RWPE1 (cell line): ENCODE measurements around the gene TMEM74B.

Source experiments
- CTCF ChIA-PET: fragments of 350-600 bp; sonication (Branson Sonifier 250); formaldehyde crosslinking; extraction: SDS; loops from one replicate; lab custom pipeline; 2021; lab: Yijun Ruan, JAX
- POLR2A ChIA-PET: fragments of 400-600 bp; formaldehyde crosslinking; extraction: SDS; loops from one replicate; lab custom pipeline; 2020; ENCODE audit warnings: antibody characterized with exemption; ENCODE audit not compliant: low non-redundant PET; lab: Yijun Ruan, JAX
- DNase-seq: peaks from one replicate; pipeline ENCODE4 v3.0.0; 2012; ENCODE audit warnings: low spot score
- H3K27ac ChIP-seq: fragments of 450-650 bp; 2 replicates; pipeline ENCODE4 v1.5.1; 2017
- TF ChIP-seq, protein P1 (sequence below): fragments of 450-650 bp; conservative IDR thresholded peaks from 2 replicates; pipeline ENCODE4 v1.5.1; 2017; ENCODE audit warnings: low read depth, mild to moderate bottlenecking

TMEM74B gene

DNA sequence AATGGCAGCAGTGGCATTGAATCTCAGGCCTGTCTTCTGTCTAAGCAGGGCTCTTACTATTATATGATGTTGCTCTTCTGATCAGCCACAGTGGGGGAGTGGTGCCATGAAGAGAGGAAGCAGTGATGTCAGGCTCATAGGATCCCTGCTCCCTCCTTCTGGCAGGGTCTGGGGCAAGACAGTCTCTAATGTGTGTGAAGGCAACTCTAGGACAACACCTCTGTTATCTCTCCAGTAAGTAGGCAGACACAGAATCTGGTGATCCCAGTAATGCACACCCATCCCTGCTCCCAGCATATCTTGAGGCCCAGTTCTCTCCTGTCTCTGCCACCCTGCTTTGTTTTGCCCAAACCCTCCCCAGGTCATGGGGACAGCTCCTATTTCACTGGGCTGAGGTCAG lies 27.2 kb upstream of the TMEM74B start:
- no peak for DNase-seq
- H3K27ac ChIP-seq, result no peak overlapping the region
- POLR2A ChIA-PET, result no interaction called here
- TF ChIP-seq, protein P1, sequence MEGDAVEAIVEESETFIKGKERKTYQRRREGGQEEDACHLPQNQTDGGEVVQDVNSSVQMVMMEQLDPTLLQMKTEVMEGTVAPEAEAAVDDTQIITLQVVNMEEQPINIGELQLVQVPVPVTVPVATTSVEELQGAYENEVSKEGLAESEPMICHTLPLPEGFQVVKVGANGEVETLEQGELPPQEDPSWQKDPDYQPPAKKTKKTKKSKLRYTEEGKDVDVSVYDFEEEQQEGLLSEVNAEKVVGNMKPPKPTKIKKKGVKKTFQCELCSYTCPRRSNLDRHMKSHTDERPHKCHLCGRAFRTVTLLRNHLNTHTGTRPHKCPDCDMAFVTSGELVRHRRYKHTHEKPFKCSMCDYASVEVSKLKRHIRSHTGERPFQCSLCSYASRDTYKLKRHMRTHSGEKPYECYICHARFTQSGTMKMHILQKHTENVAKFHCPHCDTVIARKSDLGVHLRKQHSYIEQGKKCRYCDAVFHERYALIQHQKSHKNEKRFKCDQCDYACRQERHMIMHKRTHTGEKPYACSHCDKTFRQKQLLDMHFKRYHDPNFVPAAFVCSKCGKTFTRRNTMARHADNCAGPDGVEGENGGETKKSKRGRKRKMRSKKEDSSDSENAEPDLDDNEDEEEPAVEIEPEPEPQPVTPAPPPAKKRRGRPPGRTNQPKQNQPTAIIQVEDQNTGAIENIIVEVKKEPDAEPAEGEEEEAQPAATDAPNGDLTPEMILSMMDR, result no peak
- CTCF ChIA-PET, result interaction anchor here (0.6 to 1.3 kb wide), 6 partner anchors 104 to 393 kb away, joined by 3 to 5 read pairs (median 4); no protein-coding TSS in a partner anchor

DNA sequence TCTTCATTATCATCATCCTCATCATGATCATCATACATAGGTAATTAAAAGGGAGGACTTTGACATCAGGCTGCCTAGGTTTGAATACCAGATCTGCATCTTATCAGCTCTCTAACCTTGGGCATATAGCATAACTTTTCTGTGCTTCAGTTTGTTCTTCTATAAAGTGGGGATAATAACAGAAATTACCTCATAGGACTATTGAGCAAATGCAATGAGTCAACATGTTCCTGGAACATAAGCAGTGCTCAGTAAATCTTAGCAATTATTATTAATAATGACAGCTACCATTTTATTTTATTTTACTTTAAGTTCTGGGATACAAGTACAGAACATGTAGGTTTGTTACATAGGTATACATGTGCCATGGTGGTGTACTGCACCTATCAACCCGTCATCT lies 25.7 kb upstream of the TMEM74B start:
- DNase-seq, result no peak
- TF ChIP-seq, protein P1, result no peak
- ChIA-PET CTCF (interaction anchor here (0.6 kb wide), 1 partner anchor 254 kb away, joined by 5 read pairs; no protein-coding TSS in a partner anchor), POLR2A (interaction anchor here (1.1 kb wide), 1 partner anchor 115 kb away, joined by 4 read pairs; no protein-coding TSS in a partner anchor)
- no peak overlapping the region for H3K27ac ChIP-seq

DNA sequence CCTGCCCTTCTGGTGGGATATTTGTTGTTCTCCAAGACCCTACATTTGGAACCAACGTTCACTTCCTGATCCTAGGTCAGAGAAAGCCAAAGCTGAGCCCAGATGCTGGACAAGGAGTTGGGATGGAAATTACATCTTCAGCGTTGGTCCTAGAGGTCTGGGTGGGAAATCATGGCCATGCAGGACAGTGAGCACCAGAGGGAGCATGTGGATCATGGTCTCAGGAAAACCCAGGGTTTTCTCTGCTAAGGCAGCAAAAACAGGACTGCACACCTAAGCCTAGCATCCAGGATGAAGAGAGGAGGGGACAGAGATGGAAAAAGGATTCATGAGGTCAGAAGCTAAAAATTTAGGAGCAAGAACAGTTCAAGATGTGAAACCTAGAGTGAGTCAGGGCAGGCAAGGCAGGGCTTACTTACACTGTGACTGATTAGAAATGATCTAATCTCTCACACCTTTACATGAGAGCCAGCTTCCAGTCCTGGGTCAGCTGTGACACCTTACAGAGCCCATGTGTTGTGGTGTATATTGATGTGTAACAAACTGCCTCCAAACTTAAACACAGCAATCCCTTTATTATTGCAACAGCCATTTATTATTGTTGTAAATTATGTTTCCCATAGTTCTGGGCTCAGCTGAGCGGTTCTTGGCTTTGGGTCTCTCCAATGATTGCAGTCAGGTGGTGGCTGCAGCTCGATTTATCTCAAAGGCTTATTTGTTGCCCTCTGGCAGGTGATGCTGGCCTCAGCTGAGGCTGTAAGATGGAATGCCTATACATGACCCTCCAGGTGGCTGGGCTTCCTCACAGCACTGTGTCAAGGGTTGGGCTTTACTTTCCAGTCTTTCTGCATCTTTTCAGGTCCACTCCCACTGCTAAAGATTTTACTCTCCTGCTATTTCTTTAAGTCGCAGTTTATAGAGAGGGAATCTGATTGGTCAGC lies 24.9 kb upstream of the TMEM74B start:
- CTCF ChIA-PET, result interaction anchor here (0.6 to 1.2 kb wide), 2 partner anchors 101 to 253 kb away, joined by 4 to 5 read pairs; no protein-coding TSS in a partner anchor
- POLR2A ChIA-PET, result interaction anchor here (1.1 kb wide), 1 partner anchor 116 kb away, joined by 4 read pairs; no protein-coding TSS in a partner anchor
- DNase-seq, result no peak
- no peak overlapping the region for H3K27ac ChIP-seq
- TF ChIP-seq, protein P1, result no peak

DNA sequence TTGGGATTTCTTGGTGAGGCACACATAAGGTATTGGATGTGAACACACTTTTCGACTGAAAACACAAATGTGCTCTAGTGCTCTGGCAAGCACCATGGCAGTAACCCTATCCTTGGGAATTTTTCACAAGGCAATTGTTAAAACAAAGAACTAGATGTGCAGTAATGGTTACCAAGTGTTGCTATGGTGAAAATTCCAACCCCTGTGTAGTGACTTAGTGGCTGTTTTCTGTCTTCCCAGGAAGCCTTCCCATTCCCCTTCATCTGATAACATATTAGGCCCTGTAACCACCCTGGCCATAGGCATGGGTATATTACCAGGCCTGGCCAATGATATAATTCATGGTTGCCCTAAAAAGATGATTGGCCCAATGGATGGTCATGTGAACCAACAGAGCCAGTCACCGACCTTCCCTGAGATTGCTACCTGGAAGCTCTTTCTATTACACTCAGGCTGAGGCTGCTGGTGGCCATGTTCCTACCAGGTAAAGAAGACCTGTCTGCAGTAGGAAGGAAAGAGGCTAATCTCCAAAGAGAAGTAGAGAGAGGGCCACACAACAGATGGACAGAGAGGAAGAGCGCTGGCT lies 22.6 kb upstream of the TMEM74B start:
- ChIA-PET CTCF (no interaction called here), POLR2A (no interaction called here)
- TF ChIP-seq, protein P1, result no peak
- DNase-seq, result no peak
- H3K27ac ChIP-seq, result no peak overlapping the region

DNA sequence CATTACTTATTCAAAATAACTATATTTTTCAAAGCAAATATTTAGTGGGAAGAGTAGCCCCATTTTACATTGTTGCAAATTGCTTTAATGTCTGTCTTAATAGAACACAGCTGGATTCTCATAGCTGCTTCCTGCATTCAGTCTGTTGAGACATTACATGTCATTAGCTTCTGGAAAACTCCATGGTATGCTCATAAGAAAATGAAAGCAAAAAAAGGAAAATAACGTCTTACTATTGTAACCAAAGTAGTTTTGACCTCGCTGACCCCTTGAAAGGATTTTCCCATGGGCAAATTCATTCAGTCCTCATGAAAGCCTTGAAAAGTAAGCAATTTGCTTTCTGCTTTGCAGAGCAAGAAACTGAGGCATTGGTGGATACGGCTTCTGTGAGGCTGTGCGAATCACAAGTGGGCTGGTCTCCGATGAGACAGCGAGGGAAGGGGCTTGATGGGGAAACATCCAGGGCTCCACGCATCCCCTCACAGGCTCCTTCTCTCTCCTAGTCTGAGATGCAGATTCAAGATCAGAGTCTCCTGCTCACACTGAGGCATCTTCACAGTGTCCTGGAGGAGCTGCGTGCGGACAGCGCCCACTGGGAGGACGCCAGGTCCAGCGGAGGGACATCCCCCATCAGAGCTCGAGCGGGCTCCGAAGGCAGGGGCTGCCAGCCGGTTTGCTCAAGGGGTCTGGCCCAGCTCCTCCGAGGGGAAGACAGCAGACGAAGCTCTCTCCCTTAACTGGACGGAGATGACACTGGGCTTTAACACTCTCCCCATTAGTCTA lies 21.8 kb upstream of the TMEM74B start:
- POLR2A ChIA-PET, result interaction anchor here (0.6 kb wide), 1 partner anchor 8 kb away, joined by 3 read pairs; no protein-coding TSS in a partner anchor
- no peak for DNase-seq
- H3K27ac ChIP-seq, result no peak overlapping the region
- CTCF ChIA-PET, result interaction anchor here (0.5 kb wide), 1 partner anchor 381 kb away, joined by 4 read pairs; no protein-coding TSS in a partner anchor
- TF ChIP-seq, protein P1, result no peak
